ENCODE results near the gene IQCK. TPM values are rescaled to one million over a fixed set of nuclear protein-coding genes. Genes with fewer than 3 reads are reported as not detected.

IQCK gene
- total and polyA plus RNA-seq, 3 donors from 2014 or later = 77.8 to 102 (median 91.3) TPM

GRCh38 chr16:19691161-19691711 lies 26.8 kb upstream of the IQCK start:
- H3K4me1 ChIP-seq = peaks cover 37% of the 10 kb centered on the region
- peak; percentile 81 for DNase-seq
- H3K36me3 ChIP-seq (ENCODE audit: low read depth, missing control alignments) = no peaks in the 10 kb centered on the region
- H3K4me3 ChIP-seq = no peak overlapping the region
- no peaks in the 10 kb centered on the region for H3K9me3 ChIP-seq
- peak overlapping the region; percentile 77 to 92 for H3K27ac ChIP-seq
- TF ChIP-seq POLR2A (IDR thresholded peaks at IDR 0.05) (no peak), CTCF (IDR thresholded peaks at IDR 0.05) (no peak)
- intact Hi-C loops (cut with DNase I; ENCODE audit: low total_unique reads) = loop anchor here (10.0 kb wide), 1 partner anchor 46 kb away; no protein-coding TSS in a partner anchor
- WGBS, 2 donors = 47 to 55% methylated on average over 14 of the region's 14 CpGs
- H3K27me3 ChIP-seq = no peaks in the 10 kb centered on the region

GRCh38 chr16:19694989-19695388 lies 23.1 kb upstream of the IQCK start:
- intact Hi-C loops (cut with DNase I; ENCODE audit: low total_unique reads) = loop anchor here (10.0 kb wide), 1 partner anchor 50 kb away; no protein-coding TSS in a partner anchor
- TF ChIP-seq CTCF (IDR thresholded peaks at IDR 0.05) (no peak), POLR2A (IDR thresholded peaks at IDR 0.05) (no peak)
- Histone ChIP-seq H3K27me3 (no peaks in the 10 kb centered on the region), H3K27ac (peak overlapping the region in 1 of 2 donors; percentile 66), H3K4me3 (no peak overlapping the region), H3K36me3 (ENCODE audit: low read depth, missing control alignments) (no peaks in the 10 kb centered on the region), H3K9me3 (no peaks in the 10 kb centered on the region), H3K4me1 (peaks cover 51% of the 10 kb centered on the region)
- WGBS, 2 donors = 92 to 93% methylated on average over 8 of the region's 8 CpGs
- no peak for DNase-seq

GRCh38 chr16:19696328-19696727 lies 21.7 kb upstream of the IQCK start:
- Histone ChIP-seq H3K9me3 (no peaks in the 10 kb centered on the region), H3K27me3 (no peaks in the 10 kb centered on the region), H3K36me3 (ENCODE audit: low read depth, missing control alignments) (no peaks in the 10 kb centered on the region), H3K27ac (peak overlapping the region; percentile 66 to 74), H3K4me3 (no peak overlapping the region), H3K4me1 (peaks cover 48% of the 10 kb centered on the region)
- TF ChIP-seq POLR2A (IDR thresholded peaks at IDR 0.05) (no peak), CTCF (IDR thresholded peaks at IDR 0.05) (no peak)
- WGBS, 2 donors = 31 to 34% methylated on average over 10 of the region's 10 CpGs
- peak; percentile 80 for DNase-seq
- intact Hi-C loops (cut with DNase I; ENCODE audit: low total_unique reads) = loop anchor here (10.0 kb wide), 1 partner anchor 52 kb away; no protein-coding TSS in a partner anchor

- Histone ChIP-seq H3K4me1 (peaks cover 43% of the 10 kb centered on the region), H3K27me3 (no peaks in the 10 kb centered on the region), H3K4me3 (no peak overlapping the region), H3K36me3 (ENCODE audit: low read depth, missing control alignments) (no peaks in the 10 kb centered on the region), H3K9me3 (no peaks in the 10 kb centered on the region), H3K27ac (peak overlapping the region; percentile 66 to 74)
- no peak for TF ChIP-seq CTCF (IDR thresholded peaks at IDR 0.05)
- no peak for DNase-seq
- WGBS, 2 donors = 93 to 96% methylated on average over 12 to 15 of the region's 15 CpGs
- intact Hi-C loops (cut with DNase I; ENCODE audit: low total_unique reads) = loop anchor here (10.0 kb wide), 1 partner anchor 52 kb away; no protein-coding TSS in a partner anchor
These were observed 21.1 kb upstream of the IQCK start for GRCh38 chr16:19696961-19697360.

All from testis (tissue), 3 donors.